NOMO-1 (cell line): ENCODE measurements around the gene LKAAEAR1.
A peak's percentile ranks its signal among the peaks of the same experiment; 100 is the strongest.

Experiments
- DNase-seq, 2 experiments: peaks; one replicate each; lab custom pipeline; 2025; ENCODE audit not compliant: unreplicated experiment in 2 of 2; lab: John Stamatoyannopoulos, UW

Gene LKAAEAR1

DNA sequence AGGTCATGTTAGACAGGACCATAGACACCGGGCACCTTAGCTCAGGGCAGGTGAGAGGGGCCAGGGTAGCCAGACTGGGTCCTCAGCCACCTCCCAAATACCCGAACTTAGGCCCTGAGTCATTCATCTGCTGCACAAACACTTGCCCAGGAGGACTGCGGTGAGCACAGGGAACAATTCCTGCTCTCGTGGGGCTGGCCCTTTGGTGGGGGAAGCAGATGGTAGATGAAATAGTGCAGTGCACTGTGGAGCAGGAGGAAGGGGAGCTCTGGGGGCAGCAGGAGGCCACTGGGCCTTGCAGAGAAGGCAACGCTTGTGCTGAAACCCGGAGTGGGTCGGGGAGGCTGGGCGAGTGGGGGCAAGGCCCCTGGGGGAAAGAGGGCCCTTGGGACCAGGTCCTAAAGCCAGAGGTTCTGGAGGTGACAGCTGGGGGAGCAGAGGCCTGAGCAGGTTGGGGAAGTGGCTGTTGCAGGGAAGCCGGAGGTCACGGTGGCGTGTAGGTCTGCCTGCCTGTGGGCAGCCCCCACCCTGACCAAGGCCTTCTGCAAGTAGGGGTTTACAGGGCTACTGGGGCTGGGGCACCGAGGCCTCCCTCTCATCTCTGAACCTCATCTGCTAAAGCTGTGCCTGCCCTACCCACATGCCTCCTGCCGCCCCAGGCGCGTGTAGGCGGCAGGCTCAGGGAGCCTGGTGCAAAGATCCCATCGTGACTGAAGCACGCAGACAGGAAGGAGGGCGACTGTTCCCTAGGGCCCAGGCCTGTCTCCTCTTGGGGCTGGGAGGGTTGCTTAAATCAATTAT, 27.8 kb upstream of the LKAAEAR1 start:
- DNase-seq, result no peak

DNA sequence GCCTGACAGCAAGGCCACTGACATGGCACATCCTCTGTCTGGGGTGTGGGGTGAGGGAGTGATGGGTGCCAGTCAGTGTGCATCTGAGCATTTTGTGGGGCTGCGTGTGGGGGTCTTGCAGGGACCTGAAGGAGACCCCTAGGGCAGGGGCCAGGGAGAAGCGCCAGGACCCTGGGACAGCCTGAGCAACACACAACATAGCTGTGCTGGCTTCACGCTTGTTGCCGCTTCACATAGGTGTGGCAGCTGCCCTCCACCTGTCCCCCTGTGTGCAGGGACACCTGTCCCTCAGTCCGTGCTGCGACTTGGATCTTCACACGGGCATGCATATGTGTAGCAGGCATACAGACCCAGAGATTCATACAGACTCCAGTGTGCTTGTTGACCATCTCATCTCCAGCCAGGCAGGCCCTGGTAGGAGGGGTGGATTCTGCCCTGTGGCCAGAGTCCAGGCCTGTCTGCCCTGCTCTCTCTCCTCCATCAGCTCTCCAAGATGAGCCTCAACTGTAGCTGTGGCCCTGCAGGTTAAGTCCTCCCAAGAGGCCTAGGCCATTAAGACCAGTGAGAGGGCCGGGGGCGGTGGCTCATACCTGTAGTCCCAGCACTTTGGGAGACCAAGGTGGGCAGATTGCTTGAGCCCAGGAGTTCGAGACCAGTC, 26.3 kb upstream of the LKAAEAR1 start:
- DNase-seq, result no peak

DNA sequence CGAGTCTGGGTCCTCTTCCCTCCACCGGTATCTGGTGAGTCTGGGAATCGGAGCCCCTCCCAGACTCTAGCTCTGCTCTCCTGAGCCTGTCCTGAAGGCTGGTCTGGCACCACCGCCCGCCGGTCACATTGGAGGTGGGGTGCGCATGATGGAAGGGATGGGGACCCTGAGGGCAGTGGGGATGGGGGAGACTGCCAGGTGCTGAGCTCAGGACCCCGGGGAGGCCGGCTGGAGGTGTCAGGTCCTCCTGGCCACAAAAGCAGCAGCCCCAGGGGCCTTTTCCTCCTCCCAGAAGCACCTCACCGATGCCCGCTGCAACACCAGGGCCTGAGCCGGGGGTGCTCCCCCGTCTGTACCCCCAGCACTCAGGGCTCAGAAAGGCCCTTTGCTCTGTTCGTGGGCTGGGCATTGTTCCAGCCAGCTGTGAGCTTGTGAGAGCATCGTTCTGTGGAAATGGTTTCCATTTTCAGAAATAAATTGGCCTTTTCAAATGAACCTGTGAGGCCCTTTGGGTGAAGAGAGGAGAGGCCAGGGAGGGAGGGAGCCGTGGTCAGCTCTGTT, 25.7 kb upstream of the LKAAEAR1 start:
- DNase-seq, result no peak

DNA sequence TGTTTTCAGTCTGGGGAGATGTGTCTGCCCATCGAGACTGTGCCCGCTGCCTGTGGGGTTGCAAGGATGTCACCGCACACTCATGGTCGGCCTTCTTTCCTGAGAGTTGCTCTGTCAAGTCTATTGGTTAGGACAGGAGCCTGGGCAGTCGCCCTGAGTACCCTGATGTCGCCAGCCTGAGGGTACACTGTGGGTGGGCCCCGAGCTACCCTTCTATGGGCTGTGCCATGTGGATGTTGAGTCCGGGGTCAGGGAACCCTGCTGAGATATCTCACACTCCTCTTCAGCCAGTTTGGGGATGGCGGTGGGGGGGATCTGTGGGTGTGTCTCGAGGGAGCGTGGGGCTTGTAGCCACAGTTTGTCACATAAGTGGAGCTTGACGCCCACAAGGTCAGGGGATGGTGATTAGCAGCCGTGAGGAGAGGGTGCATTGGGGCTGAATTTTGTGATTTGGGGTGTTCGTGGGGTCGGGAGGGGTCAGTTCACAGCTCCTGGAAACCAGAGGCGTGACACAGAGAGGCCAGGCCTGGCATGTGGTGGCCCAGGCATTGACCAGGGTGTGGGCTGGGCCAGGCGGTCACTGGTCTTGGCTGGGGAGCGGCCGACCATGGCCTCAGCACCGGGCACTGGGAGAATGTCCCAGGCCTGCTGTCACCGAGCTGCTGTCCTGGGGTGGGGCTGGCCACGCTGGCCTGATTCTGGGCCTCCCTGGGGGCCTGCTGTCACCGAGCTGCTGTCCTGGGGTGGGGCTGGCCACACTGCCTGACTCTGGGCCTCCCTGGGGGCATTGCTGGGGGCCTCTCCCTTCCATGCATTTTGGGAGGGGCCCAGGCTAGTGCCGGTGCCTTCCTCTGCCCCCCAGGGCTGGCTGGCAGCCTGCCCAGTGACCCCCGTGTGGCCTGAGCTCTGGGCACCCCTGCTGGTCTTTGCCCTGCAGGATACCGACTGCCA, 24.8 kb upstream of the LKAAEAR1 start:
- DNase-seq, result no peak

DNA sequence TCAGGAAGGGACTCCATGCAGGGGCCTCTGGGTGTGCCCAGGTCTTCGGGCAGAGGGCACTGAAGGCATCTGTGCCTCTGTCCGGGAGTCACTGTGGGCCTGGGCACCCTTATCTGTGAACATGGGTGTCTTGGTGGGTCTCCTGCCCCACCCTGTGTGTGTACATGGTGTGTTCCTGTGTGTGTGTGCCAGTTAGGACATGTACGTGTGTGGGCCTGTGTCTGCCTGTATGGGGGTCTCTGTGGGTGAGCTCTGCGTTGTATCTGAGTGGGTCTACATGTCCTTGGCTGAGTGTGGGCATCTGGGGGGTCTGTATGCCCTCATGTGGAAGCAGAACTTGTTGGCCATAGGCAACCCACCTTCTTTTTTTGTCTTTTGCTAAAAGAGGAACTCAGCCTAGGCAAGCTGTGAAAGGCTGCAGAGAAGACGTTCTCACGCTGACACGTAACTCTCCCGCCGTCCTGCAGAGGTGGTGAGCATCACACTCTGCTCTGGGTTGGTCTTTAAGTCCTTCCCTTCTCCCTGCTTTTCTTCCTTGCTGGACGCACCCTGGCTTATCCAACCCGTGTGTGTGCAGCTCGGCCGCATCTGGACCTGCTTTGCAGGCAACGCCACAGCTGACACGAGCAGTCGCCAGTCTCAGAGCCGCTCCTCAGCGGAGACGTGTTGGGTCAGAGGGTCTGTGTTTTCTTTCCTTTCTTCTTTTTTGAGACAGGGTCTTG, 23.7 kb upstream of the LKAAEAR1 start:
- DNase-seq, result peak; percentile 76 to 77

DNA sequence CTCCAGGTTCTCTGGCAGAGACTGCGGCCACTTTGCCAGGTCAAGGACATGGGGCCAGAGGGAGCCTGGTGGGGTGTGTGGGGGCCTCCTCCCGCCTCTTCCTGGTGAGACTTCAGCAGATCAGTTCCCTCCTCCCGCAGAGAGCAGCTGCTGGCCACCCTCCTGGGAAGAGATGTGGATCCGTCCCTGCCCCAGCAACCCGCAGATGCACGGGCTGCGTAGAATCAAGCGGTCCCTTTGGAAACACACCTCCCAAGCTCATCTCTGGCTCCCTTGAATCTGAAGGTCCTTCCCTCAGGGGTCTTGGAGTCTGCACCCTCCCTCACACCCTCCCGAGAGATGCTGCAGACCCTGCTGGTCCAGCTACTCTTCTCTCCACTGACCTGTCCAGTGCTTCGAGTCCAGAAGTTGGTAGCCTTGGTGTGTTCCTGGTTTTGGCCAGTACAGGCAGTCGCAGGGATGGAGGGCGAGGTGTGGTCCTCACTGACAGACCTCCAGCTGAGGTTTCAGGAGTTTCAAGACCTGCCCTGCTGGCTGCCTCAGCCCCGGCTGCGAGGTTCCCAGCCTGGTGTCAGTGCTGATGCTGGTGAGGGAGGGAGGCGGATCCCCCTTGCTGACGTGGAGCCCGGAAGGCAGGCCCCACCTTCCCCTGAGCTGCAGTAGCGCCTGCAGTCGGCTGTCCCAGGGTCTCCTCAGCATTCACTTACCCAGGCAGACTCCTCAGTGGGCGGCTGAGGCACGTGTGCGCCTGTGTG, 23.0 kb upstream of the LKAAEAR1 start, which contains the start of gene NPBWR2:
NPBWR2 (minus strand) TSS at position 585 of the 755 bp plus-strand sequence. CDS start 734 bp downstream, outside the sequence.
- peak in 1 of 2 experiments; percentile 24 for DNase-seq

DNA sequence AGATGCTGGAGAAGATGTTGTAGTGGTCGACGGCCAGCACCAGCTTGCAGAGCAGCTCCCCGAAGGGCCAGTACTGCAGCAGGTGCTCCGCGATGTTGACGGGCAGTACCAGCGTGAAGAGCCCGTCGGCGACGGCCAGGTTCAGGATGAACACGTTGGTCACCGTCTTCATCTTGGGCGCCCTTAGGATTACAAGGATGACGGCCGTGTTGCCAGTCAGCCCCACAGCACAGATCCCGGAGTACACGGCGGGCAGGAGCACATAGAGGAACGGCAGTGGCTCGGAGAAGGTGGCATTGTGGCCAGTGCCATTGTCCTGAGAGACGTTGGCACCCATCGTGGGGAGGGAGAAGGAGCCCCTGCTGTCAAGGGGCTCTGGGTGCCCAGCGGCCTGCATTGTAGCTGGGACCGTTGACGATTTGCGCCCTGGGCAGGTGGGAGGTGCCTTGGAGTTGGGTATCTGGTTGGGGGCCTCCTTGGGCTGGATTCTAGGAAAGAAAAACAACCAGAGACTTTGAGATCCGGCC, 22.3 kb upstream of the LKAAEAR1 start:
- no peak for DNase-seq

DNA sequence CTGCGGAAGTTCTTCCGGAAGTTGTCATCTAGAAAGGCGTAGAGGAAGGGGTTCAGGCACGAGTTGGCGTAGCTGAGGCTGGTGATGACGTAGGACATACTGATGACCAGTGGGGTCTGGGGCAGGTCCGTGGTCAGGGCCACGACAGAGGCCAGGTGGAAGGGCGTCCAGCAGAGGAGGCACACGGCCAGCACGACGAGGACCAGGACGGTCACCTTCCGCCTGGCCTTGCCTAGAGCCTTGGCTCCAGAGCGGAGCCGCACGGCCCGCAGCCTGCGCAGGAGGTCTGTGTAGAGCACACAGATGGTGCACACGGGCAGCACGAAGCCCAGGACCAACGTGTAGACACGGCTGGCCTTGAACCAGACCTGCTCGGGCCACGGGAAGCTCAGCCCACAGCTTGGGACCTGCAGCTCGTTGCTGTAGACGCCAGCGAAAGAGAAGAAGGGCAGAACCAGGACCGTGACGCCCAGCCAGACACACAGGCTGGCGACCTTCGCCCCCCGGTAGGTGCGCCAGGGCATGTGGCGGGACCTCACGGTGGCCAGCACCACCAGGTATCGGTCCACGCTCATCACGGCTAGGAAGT, 21.7 kb upstream of the LKAAEAR1 start:
- no peak for DNase-seq

DNA sequence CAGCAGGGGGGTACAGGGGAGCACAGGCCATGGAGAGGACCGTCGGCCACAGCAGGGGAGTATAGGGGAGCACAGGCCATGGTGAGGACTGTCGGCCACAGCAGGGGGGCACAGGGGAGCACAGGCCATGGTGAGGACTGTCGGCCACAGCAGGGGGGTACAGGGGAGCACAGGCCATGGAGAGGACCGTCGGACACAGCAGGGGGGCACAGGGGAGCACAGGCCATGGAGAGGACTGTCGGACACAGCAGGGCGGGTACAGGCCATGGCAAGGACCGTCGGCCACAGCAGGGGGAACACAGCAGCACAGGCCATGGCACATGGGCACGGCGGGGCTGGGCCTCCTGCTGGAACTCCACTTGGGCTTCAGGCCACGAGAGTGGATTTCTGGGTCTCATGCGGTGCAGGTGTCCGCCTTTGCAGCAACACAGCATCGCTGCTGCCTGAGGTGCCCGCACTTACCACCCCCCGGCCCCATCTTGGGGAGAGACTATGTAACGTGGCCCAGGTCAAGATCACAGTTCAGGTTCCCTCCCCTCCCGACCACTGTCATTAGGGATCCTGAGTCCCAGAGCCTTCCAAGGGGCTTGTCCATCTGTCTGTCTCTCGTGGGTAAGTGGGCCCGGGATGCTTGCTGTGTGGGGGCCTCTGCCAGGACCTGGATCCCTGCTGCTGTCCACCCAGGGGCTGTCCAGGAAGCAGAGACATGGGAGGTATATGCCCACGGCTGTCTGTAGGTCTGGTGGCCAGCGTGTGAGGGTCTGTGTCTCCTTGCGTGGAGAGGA, 20.7 kb upstream of the LKAAEAR1 start:
- no peak for DNase-seq

DNA sequence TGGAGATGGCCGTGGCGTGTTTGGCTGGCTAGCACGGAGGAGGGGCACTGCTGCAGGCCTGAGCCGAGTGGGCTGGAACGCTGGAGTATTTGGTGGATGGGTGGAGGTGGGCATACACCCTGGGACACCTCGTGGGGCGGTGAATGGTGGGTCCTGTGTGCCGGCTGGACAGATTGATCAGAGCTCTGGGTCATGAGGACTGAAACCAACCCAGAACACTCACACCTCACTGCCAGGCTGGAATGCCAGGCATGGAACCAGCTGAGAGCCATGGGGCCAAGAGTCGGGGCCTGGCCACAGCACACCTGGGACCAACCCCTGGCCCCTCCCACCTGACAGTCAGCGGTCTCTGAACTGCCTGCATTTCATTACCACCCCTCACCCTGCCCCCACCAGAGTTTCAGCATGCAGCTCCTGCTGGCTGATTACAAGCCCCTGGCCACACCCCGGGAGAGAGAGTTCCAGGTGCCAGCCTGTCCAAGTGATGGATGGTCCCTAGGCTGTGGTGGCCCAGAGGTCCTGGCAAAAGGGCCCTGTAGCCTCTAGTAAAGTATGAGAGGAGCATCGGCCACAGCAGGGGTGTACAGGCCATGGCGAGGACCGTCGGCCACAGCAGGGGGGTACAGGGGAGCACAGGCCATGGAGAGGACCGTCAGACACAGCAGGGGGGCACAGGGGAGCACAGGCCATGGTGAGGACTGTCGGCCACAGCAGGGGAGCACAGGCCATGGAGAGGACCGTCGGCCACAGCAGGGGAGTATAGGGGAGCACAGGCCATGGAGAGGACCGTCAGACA, 19.9 kb upstream of the LKAAEAR1 start:
- no peak for DNase-seq

DNA sequence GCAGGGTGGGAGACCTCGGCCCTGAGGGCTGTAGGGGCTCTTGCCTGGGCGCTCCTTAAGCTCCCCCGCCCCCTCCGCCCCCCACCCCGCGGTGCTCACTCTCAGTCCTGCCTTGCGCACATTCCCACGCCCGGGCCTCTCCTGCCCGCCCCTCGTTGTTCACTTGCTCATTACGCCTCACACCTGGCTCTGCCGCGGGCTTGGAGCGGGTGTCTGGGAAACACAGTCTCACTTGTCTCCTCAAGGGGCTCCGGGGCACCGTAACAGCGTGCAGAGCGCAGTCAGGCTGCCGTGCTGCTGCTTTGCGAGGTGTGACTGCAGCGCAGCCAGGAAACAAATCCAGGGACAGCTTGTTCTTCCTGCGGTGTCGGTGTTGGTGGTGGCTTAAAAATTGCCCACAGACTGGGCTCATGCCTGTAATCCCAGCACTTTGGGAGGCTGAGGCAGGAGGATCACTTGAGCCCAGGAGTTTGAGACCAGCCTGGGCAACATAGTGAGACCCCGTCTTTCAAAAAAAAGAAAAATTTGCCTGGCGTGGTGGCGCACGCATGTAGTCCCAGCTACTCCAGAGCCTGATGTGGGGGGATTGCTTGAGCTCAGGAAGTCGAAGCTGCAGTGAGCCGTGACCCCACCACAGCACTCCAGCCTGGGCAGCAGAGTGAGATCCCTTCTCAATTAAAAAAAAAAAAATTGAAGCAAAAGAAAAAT, 18.6 kb upstream of the LKAAEAR1 start:
- no peak for DNase-seq

DNA sequence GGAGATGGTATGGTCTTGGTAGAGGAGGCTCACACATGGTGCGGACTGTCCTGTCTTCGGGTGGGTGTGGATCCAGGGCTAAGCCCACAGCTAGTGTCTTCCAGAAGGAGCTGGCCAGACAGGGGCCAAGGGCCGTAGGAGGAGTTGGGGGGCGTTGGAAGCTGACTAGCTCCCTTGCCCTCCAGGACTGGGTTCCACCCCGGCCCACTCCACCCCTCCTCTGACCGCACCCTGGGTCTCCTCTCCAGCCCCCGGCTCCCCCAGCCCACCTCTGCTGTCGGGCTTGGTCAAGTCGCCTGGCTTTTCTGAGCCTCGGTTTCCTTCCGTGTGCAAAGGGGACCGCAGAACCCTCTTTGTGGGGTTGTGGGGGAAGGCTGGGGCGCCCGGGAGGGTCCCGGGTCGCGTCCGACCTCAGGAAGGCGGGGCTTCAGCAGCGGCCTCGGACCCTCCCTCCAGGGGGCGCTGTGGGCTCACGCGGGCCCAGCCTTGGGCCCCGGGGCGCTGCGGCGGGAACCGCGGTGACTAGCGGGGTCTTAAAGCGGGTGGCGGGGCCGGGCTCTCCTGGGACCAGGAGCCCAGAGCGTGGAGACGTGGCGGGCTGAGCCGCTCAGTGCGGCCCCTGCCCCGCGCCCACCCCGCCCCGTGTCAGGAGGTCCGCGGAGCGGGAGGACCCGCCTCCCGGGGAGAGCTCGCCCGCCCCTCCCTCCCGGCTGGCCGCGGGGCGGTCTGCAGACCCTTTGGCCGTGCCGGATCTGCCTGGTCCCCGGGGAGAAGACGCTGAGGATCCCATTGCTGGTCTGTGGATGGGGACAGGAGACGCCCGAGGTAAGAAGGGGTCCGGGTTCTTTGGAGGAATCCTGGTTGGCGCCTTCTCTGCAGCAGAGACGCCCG, 17.8 kb upstream of the LKAAEAR1 start:
- DNase-seq, result peak; percentile 22 to 38

DNA sequence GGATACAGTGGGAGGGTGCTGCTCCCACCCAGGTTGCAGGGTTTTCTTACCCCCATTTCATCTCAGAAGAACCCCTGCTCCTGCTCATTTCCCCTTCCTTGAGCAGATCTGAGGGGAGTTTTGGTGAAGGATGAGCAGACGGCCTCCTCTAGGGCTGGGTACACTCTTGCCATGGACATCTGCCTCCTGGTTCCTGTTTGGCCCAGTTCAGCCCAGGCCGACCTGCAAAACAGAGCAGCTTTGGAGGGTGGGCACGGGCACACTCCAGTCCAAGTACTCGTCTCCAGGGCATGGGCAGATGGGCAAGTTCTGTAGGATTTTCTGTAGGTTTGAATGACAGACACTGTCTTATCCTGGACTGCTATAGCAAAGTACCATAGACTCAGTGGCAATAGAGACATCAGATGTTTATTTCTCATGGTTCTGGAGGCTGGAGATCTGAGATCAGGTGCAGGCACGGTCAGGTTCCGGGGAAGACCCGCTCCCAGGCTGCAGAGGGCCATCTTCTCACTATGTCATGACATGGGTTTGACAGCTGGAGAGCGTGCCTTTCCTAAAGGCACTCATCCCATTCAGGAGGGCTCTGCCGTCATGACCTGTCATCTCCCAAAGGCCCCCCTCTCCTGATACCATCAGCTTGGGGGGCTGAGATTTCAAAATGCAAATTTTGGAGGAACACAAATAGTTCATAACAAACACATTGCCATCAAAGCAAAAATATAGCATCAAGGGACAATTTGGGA, 16.9 kb upstream of the LKAAEAR1 start:
- DNase-seq, result no peak

DNA sequence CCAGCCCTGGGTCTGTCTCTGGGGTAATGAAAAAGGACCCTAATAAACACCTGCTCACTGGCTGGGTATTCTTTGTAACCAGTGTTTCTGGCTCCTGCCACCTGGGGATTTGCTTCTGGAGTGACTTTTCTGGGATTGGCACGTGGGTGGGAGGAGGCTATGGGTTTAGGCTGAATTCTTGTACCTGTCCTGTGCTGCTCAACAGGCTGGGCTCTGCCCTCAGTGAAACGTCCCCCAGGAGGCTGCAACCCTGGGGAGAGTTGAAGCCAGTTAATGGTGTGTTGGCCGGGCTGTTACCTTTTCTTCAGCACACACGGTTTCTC, 16.3 kb upstream of the LKAAEAR1 start:
- DNase-seq, result no peak
